PC-9 (cell line): Measurements from ENCODE around the gene NADSYN1.

Experiments used
- CTCF ChIP-seq: fragments of 200-600 bp; sonication (generic); conservative IDR thresholded peaks from 2 replicates; pipeline ENCODE4 v1.6.1; 2017; ENCODE audit warnings: mixed run types, antibody characterized with exemption, mild to moderate bottlenecking, moderate library complexity
- EZH2 ChIP-seq: fragments of 200-600 bp; sonication (generic); IDR thresholded peaks from 2 replicates; pipeline ENCODE4 v1.8.0; 2017; ENCODE audit warnings: antibody characterized with exemption, low read depth

GRCh38 chr11:71527576-71528210, 74.7 kb downstream of the NADSYN1 start:
- TF ChIP-seq CTCF (no peak), EZH2 (no peak)
